ENCODE results near the gene TNFAIP8L3.

DNA sequence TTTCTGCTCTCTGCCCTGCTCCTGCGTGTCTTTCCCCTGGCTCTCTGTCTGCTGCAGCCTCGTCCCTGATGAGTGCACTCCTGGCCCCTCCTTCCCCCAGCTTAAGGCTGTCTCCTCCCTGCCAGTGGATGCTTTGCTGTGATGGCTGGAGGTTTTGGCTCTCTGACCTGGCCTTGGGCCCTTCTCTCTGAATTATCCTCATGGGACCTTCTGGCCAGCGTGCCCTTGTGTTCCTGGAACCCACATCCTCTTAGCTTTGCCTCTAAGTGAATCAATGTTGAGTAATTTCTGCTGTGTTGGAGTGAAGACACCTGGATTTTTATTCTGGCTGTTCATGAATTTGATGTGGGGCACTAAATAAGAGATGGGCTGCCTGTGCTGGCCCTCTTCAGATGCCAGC, 9.8 kb upstream of the TNFAIP8L3 start:
- TF ChIP-seq CTCF (IDR thresholded peaks at IDR 0.05): no peak
- TF ChIP-seq POLR2A (IDR thresholded peaks at IDR 0.05): no peak
- TF ChIP-seq EP300 (IDR thresholded peaks at IDR 0.05): peak in 1 of 2 donors; percentile 85

Data from tibial nerve (tissue), 4 donors.